Gastrocnemius medialis (tissue), 4 donors: ENCODE measurements around the gene GRIN2B.

ENCODE experiments used
- POLR2A ChIP-seq, 2 donors: fragments of 450-650 bp; IDR thresholded peaks; one replicate each; pipeline ENCODE4 v1.6.1; 2017; ENCODE audit warnings: antibody characterized with exemption in 2 of 2, mild to moderate bottlenecking in 2 of 2, moderate library complexity in 2 of 2
- TF ChIP-seq, protein P1 (sequence below), 5 experiments: fragments of 450-650 bp in 3 of 5; fragments of 200-600 bp in 2 of 5; sonication (generic) in 2 of 5; IDR thresholded peaks in 4 of 5; conservative IDR thresholded peaks in 1 of 5; 1 replicate in 4 of 5; 2 replicates in 1 of 5; pipeline ENCODE4 v1.5.1; 2016 to 2019; ENCODE audit warnings: antibody characterized with exemption in 5 of 5, mild to moderate bottlenecking in 3 of 5, moderate library complexity in 3 of 5

DNA sequence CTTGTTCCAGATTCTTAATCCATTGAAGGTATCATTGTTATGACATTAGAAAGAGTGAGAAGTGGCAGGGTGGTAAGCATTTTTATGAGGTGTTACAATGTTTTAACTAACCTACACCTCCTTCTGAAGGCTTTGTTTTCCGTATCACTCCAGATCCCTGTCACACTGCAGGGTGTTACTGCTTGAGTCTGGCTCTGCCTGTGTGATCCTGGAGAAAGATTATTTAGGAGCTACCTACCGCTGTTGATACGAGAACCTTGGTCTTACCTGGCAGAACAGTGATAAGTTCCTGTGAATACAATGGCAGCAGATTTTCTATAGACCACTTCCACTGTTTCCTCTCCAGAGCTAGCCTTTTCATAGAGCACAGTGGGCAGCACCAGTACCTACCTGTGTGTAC lies 36.2 kb downstream of the GRIN2B start:
- TF ChIP-seq POLR2A (IDR thresholded peaks at IDR 0.05) = no peak
- TF ChIP-seq, protein P1, sequence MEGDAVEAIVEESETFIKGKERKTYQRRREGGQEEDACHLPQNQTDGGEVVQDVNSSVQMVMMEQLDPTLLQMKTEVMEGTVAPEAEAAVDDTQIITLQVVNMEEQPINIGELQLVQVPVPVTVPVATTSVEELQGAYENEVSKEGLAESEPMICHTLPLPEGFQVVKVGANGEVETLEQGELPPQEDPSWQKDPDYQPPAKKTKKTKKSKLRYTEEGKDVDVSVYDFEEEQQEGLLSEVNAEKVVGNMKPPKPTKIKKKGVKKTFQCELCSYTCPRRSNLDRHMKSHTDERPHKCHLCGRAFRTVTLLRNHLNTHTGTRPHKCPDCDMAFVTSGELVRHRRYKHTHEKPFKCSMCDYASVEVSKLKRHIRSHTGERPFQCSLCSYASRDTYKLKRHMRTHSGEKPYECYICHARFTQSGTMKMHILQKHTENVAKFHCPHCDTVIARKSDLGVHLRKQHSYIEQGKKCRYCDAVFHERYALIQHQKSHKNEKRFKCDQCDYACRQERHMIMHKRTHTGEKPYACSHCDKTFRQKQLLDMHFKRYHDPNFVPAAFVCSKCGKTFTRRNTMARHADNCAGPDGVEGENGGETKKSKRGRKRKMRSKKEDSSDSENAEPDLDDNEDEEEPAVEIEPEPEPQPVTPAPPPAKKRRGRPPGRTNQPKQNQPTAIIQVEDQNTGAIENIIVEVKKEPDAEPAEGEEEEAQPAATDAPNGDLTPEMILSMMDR (IDR thresholded peaks at IDR 0.05 in 4 of 5, conservative IDR thresholded peaks at IDR 0.05 in 1 of 5) = no peak
